C4-2B (cell line): ENCODE results near the gene NCKAP5.

Source experiments
- CTCF ChIP-seq: fragments of 450-650 bp; conservative IDR thresholded peaks from 2 replicates; pipeline ENCODE4 v1.5.1; 2017; ENCODE audit warnings: mild to moderate bottlenecking
- ZFX ChIP-seq: fragments of 450-650 bp; IDR thresholded peaks from 2 replicates; pipeline ENCODE4 v1.6.1; 2017

- TF ChIP-seq CTCF = no peak
- no peak for TF ChIP-seq ZFX
Measured at GRCh38 chr2:133438848-133439564, 129.3 kb downstream of the NCKAP5 start.
